HepG2 (cell line): ENCODE measurements around the gene HDGF. TPM values are rescaled to one million over a fixed set of nuclear protein-coding genes. Genes with fewer than 3 reads are reported as not detected.

Source experiments
- BRCA1 ChIP-seq: sonication (generic); formaldehyde crosslinking; IDR thresholded peaks from 2 replicates; pipeline ENCODE4 v1.4.0; 2020; ENCODE audit warnings: missing genetic modification reagents
- FOXO4 ChIP-seq: sonication (generic); formaldehyde crosslinking; conservative IDR thresholded peaks from 2 replicates; pipeline ENCODE4 v1.8.1; 2023; ENCODE audit warnings: missing genetic modification reagents
- HNRNPH1 ChIP-seq: fragments of 200-400 bp; formaldehyde crosslinking; optimal IDR thresholded peaks from 2 replicates; pipeline ENCODE3; 2017; ENCODE audit warnings: mild to moderate bottlenecking, low read depth, low read length
- PITX1 ChIP-seq: sonication (generic); formaldehyde crosslinking; IDR thresholded peaks from 2 replicates; pipeline ENCODE4 v1.5.1; 2020; ENCODE audit warnings: mild to moderate bottlenecking, missing genetic modification reagents
- POGZ ChIP-seq: sonication (generic); formaldehyde crosslinking; IDR thresholded peaks from 2 replicates; pipeline ENCODE4 v1.4.0; 2020; ENCODE audit warnings: mild to moderate bottlenecking, missing genetic modification reagents
- SRF ChIP-seq: IDR thresholded peaks from 2 replicates; pipeline ENCODE4 v1.6.1; 2011; ENCODE audit warnings: mild to moderate bottlenecking, low read depth, low read length, moderate library complexity
- ZBTB10 ChIP-seq: sonication (generic); formaldehyde crosslinking; IDR thresholded peaks from 2 replicates; pipeline ENCODE4 v1.4.0; 2020; ENCODE audit warnings: missing genetic modification reagents, borderline replicate concordance
- ZNF160 ChIP-seq: sonication (generic); formaldehyde crosslinking; IDR thresholded peaks from 2 replicates; pipeline ENCODE4 v1.8.0; 2022; ENCODE audit warnings: mild to moderate bottlenecking, inconsistent platforms, missing genetic modification reagents
- ZNF235 ChIP-seq: sonication (generic); formaldehyde crosslinking; IDR thresholded peaks from 2 replicates; pipeline ENCODE4 v1.8.1; 2023; ENCODE audit warnings: mild to moderate bottlenecking, missing genetic modification reagents, borderline replicate concordance
- ZNF781 ChIP-seq: sonication (generic); formaldehyde crosslinking; IDR thresholded peaks from 2 replicates; pipeline ENCODE4 v1.5.1; 2020; ENCODE audit warnings: borderline replicate concordance, mild to moderate bottlenecking, missing genetic modification reagents; ENCODE audit errors: not compliant biosample characterization
- polyA plus RNA-seq, 8 experiments: library from polyadenylated mRNA; depleted of rRNA in 3 of 8; stranded (reverse) in 7 of 8; unstranded in 1 of 8; fragments of >200 nt; fragmentation: Illumina TruSeq in 4 of 8; extraction: Trizol in 4 of 8; gene quantifications; 2 replicates each; pipeline versions ENCODE4 v1.2.1 to v1.2.3, GENCODE V29; 2011 to 2016; ENCODE audit warnings: low read depth in 4 of 8, missing spikeins in 1 of 8, mixed read lengths in 1 of 8; ENCODE audit not compliant: insufficient read depth in 1 of 8
- total RNA-seq, 5 experiments: library from RNA; depleted of rRNA; stranded (reverse); fragments of >200 nt; fragmentation: Illumina TruSeq; extraction: Trizol; gene quantifications; 2 replicates each; pipeline ENCODE4 v1.2.3, GENCODE V29; 2016; ENCODE audit warnings: low read depth in 1 of 5
- TF ChIP-seq, protein P1 (sequence below): sonication (generic); formaldehyde crosslinking; IDR thresholded peaks from 2 replicates; pipeline ENCODE4 v1.9.0; 2021; ENCODE audit warnings: mild to moderate bottlenecking, missing genetic modification reagents

HDGF gene
- total and polyA plus RNA-seq, 2 of the 13 experiments (the other 11 are each of a cell fraction or from before 2014, with no cell fraction given) = 156 to 196 TPM

DNA sequence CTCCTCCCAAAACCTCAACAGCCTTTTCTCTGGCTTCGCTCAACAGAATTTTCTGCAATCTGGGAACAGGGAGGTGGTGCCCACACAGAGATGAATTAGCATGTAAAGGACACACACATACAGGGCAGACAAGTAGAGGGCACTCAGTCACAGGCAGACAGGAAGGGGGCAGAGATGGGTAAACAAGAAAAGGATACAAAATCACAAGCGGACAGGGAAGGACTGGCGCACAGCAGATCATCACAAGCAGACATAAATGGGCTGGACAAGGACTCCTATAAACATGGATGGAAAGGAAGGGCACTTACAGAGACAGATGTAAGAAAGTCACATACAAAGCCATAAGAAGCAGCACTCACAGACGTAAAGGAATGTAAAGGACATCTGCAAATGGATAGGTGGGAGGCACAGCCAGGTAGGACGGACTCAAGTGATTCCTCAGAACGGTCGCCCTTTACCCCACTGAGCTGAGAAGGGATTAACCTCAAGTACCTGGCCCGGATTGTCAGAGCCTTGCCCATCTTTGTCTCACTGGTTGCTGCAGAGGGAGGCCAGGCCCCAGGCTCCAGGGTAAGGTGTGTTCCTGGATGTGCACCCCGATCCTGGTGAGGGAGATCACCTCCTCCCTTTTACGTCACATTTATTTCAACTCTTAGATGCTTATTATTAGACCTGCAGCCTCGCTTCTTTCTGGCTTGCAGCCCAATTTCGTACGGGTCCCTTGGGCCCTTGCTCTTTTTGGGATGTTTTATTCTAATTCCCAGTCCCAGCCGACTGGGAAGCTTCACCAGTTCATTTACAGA is 15.0 kb upstream of the HDGF start (continued):
- 0 out of 2 replicates have a peak, but pooled peaks have one; percentile 40 for TF ChIP-seq ZBTB10 (CRISPR knock-in tag)
- no peak for TF ChIP-seq BRCA1 (CRISPR knock-in tag)
- TF ChIP-seq, protein P1, sequence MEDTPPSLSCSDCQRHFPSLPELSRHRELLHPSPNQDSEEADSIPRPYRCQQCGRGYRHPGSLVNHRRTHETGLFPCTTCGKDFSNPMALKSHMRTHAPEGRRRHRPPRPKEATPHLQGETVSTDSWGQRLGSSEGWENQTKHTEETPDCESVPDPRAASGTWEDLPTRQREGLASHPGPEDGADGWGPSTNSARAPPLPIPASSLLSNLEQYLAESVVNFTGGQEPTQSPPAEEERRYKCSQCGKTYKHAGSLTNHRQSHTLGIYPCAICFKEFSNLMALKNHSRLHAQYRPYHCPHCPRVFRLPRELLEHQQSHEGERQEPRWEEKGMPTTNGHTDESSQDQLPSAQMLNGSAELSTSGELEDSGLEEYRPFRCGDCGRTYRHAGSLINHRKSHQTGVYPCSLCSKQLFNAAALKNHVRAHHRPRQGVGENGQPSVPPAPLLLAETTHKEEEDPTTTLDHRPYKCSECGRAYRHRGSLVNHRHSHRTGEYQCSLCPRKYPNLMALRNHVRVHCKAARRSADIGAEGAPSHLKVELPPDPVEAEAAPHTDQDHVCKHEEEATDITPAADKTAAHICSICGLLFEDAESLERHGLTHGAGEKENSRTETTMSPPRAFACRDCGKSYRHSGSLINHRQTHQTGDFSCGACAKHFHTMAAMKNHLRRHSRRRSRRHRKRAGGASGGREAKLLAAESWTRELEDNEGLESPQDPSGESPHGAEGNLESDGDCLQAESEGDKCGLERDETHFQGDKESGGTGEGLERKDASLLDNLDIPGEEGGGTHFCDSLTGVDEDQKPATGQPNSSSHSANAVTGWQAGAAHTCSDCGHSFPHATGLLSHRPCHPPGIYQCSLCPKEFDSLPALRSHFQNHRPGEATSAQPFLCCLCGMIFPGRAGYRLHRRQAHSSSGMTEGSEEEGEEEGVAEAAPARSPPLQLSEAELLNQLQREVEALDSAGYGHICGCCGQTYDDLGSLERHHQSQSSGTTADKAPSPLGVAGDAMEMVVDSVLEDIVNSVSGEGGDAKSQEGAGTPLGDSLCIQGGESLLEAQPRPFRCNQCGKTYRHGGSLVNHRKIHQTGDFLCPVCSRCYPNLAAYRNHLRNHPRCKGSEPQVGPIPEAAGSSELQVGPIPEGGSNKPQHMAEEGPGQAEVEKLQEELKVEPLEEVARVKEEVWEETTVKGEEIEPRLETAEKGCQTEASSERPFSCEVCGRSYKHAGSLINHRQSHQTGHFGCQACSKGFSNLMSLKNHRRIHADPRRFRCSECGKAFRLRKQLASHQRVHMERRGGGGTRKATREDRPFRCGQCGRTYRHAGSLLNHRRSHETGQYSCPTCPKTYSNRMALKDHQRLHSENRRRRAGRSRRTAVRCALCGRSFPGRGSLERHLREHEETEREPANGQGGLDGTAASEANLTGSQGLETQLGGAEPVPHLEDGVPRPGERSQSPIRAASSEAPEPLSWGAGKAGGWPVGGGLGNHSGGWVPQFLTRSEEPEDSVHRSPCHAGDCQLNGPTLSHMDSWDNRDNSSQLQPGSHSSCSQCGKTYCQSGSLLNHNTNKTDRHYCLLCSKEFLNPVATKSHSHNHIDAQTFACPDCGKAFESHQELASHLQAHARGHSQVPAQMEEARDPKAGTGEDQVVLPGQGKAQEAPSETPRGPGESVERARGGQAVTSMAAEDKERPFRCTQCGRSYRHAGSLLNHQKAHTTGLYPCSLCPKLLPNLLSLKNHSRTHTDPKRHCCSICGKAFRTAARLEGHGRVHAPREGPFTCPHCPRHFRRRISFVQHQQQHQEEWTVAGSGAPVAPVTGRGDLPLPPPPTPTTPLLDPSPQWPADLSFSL (CRISPR knock-in tag) = no peak
- no peak for TF ChIP-seq PITX1 (CRISPR knock-in tag)
- no peak for TF ChIP-seq FOXO4 (CRISPR knock-in tag)
- TF ChIP-seq ZNF781 (CRISPR knock-in tag) = no peak
- TF ChIP-seq ZNF160 (CRISPR knock-in tag) = no peak
- TF ChIP-seq ZNF235 (CRISPR knock-in tag) = no peak
- no peak for TF ChIP-seq HNRNPH1
- TF ChIP-seq POGZ (CRISPR knock-in tag) = no peak
- TF ChIP-seq SRF = no peak
